DMS 273 (cell line): ENCODE results near the gene NFASC.

ENCODE experiments used
- DNase-seq: peaks from one replicate; lab custom pipeline; 2025; ENCODE audit not compliant: unreplicated experiment; lab: John Stamatoyannopoulos, UW

NFASC gene

GRCh38 chr1:205002705-205003104, 132.0 kb downstream of the NFASC start:
- DNase-seq = no peak

DNA sequence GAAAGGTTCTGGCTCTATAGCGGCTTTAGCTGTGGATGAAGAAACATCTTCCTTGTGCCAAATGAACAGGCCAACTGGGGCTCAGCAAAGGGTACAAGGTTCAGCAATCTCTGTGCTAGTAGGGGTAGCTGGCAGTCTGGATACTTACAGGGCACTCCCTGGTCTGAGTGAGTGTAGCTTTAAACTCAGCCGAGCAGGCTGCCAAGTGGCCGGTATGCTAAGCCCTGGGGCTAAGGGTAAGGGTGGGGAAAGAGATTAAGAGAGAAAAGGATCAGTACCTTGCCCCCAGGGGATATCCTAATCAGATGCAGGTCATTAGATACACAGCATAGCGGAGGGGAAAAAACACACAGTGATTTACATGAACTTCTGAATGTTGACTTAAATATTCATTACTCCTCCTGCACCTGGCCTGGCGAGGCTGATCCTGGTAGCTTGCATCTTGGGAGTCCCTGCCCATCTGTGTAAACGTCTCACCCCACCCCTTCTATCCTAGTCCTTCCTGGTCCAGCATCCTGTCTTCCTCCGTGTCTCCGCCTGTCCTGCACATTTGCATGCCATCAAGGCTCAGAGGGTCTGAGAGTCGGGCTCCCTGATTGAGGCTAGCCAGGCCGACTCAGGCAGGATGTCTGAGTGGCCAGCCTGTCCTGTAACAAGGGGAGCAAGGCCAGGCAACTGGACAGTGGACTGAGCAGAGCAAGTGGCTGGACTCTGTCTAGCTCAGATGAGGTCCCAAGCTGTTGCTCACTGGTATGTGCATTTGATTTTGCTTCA, 132.9 kb downstream of the NFASC start:
- peak; percentile 30 for DNase-seq

- no peak for DNase-seq
Observed at GRCh38 chr1:205004351-205004750, 133.7 kb downstream of the NFASC start.

DNA sequence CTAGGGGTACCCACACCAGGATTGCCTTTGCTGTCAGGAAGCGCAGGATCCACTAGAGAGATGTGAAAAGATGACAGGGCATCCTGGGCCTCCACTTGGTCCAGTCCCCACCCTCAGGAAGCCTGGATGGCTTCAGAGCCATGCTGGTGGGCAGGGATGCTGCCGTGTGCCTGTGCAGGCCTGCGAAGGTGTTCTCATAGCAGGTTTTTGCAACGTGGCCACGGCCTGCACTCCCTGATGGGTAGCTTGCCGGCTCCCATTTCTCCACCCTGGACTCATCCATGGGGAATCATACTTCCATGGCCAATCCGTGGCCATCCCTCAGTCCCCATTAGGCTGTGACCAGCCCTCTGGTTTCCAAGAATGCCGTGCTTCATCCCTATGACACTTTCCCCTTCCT, 138.2 kb downstream of the NFASC start:
- DNase-seq = no peak

- DNase-seq = peak; percentile 83
Observed at GRCh38 chr1:205009670-205010069, 139.0 kb downstream of the NFASC start.

DNA sequence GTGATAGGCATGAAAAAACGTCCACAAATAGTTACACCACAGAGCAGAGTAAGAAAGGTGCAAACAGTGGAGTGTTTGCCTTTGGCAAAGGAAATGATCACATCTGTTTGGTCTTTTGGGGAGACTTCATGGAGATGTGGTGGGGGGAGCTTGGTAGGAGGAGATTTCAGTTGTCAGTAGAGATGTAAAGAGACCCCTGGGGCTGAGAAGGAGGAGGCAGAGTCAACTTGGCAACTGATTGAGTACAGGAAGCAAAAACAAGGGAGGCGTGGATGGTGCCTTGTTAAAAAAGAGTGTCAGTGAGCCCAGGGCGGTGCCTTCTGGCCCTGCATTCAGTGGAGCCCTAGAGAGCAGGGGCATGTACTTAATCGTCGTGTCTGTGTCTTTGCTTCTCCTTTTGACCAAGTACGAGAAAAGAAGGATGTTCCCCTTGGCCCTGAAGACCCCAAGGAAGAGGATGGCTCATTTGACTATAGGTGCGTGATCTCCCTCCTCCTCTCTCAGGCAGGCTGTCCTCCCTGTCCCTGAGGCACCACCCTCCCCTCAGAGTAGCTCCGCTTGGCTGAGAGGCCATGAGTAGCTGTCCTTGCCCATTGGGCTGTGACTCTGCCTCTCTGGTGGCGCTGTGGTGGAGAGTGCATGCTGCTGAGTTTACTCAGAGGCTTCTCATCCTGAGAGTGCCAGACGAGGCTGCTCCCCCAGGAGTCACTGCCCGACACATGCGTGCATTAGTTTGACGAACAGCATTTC, 141.9 kb downstream of the NFASC start:
- DNase-seq = peak; percentile 26

GRCh38 chr1:205013683-205014367, 143.2 kb downstream of the NFASC start:
- peak; percentile 89 for DNase-seq

- DNase-seq = peak; percentile 62
Observed at GRCh38 chr1:205014783-205015182, 144.1 kb downstream of the NFASC start.

DNA sequence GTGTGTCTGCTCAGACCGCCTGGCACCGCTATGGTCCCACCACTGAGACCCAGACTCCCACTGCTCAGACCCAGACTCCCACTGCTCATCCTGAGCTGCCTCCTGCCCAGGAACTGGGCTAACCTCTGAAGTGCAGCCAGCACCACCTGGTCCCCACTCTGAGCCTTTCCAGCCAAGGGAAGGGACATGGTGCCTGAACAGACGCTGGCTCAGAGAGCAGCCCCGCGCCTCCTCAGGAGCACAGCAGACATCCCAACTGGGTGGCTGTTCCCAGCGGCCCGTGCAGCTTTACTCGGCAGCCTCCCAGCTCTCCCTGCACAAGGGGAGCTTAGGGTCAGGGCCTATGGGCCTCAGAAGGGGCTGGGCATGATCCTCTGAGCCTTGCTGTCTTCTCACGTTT, 144.6 kb downstream of the NFASC start:
- peak; percentile 57 for DNase-seq

- no peak for DNase-seq
Observed at GRCh38 chr1:205016075-205016474, 145.4 kb downstream of the NFASC start.

DNA sequence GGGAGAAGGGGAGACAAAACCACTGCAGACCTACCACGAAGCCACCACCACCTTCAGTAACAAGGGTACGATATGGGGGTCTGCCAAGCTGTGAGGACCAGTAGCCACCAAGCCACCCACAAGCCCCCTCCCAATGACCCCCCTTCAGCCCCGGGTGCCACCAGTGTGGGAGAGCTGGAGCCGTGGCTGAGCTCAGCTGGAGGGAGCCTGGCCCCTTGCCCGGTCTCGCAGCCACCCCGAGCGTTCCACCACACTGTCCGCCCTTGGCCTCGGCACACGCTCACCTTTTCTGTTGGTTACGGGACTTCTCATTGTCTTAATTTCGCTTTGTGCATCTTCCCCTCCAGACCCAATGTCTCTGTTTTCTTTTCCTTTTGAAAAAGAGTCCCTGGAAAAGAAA, 145.9 kb downstream of the NFASC start:
- DNase-seq = no peak

- DNase-seq = no peak
Observed at GRCh38 chr1:205017001-205017400, 146.3 kb downstream of the NFASC start.

GRCh38 chr1:205017766-205018165, 147.1 kb downstream of the NFASC start:
- no peak for DNase-seq

DNA sequence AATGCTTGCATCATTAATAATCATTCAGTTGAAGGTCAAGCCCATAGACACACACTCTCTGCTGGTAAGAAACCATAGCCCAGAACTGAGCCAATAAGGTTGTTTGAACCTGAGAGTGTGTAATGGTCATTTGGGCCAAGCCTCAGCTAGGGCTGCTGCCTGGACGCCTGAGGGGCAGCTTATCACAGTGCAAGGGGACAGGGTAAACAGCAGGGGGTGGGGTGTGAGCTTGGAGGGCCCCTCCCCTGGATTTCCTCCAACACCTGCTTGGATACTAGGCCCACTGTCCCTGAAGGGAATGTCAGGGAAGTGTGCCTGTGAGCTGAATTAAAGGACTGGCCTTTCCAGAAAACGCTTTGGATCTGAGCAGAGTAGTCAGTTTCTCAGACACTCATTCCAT, 147.7 kb downstream of the NFASC start:
- DNase-seq = no peak

- DNase-seq = peak; percentile 12
Observed at GRCh38 chr1:205020466-205020865, 149.8 kb downstream of the NFASC start.

DNA sequence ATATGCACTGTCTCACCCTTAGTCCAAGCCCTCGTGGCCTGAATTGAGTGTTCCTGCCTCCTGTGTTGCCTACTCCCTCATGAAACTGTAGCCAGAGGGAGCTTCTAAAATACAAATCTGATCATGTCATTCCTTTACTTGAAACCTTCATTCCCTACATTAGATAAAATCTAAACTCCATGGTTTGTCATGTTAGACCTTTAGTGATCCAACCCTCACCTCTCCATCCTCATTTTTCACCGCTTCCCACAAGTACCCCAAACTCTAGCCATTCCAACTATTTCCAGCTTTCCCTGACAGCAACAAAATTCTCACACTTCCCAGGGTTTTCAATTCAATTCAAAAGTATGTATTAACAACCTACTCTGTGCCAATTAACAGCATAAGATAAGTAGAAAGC, 154.0 kb downstream of the NFASC start:
- DNase-seq = no peak

DNA sequence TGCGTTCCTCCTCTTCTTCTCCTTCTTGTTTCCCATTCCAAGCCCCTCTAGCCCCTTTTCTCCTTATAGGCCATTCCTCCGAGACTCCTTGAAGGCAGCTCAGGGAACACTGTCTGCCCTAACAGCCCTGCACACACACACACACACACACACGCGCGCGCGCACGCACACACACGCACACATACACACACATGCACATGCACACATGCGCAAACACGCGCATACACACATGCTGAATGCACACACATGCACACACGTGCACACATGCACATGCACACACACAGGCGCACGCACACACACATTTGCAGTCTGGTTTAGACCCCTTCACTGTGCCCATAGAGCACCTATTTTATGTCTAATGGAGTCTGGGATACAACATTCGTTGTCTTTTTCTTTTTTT, 154.6 kb downstream of the NFASC start:
- DNase-seq = no peak

DNA sequence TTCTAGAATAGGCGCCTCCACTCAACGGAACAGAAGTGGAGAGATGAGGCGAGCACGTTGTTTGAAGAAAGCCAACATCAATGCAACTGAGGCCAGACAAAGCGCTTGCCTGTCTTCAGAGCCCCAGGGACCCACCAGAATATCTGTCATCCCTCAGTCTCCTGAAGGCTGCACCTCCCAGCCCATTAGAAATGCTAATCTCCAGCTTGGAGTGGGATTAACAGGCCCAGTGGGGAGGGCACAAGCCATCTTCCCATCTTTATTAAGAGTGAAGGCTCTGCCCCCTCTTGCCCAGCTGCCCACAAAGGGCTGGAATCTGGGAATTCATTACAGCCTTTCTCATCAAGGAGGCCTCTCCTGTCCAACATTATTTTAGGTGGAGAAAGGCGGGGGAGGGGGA, 155.5 kb downstream of the NFASC start:
- DNase-seq = no peak

DNA sequence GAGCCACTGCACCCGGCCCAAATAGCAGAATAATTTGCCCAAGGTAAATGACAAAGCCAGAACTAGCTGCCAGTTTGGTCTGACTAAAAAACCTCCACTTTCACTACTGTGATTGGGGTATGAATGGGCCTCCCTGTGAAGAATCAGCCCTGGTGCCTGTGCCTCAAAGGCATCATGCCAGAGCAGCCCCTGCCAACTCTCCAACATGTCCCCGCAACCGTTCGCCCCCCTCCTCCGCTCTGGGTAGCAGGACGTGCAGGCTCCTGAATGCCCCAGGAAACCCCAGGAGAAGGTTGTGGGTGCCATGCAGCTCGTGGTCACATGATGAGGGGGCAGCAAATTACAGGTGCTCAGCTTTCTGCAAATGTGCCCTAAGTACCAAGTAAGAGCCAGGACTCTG, 157.7 kb downstream of the NFASC start:
- no peak for DNase-seq

DNA sequence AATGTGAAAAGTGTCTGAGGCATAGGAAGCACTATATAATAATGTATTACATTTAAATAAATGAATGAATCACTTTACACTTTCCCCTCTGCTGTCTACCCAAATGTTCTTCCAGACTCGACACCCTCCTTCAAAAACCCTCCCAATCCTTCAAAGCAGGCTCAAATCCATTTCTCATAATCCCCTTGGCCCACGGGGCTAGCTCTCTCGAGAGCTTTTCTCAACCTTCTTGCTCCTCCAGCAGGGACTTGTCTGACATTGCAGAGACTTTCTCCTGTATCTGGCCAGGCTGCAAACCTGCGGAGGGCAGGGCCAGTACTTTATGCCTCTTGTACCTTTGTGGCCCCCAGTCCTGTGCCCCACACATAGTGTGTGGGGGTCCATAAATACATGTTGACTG, 158.3 kb downstream of the NFASC start:
- DNase-seq = peak; percentile 37

DNA sequence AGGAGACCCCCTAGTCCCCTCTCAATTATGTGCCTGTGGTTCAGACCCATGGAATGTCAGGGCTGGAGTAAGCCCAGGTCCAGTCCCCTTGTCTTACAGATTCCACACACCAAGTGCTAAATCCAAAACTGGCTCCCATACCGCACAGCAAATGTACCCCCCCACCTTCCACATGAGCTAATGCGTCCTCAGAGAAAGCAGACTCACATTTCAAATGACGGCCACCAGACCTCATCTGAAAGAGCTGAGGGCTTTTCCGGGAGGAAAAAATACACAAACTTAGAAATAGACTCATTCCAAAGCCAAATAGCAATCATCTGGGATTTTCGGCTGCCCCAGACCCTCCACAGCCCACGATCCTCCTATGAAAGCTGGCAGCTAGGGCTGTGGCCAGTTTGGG, 159.6 kb downstream of the NFASC start:
- DNase-seq = no peak

DNA sequence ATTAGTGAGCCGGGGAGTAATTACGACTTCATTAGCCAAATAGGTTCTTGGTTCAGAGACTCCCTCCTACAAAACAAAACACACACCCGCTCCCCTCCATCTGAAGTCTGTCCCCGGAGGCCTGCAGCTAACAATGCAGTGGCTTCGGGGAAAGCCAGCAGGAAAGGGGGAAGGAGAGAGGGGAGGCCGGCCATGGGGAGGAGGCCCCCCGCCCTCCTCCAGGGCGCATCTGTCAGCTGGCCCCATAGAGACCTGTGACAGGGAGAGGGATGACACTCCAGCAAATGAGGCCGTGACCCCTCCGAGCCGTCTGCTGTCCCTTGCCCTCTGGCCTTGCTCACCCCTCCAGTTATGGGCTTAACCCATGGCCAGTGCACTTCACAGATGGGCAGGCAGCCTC, 160.2 kb downstream of the NFASC start:
- peak; percentile 36 for DNase-seq
